Activated CD4-positive, alpha-beta T cell treated with anti-CD3 and anti-CD28 coated beads for 4 hours (primary cell): ENCODE results near the gene ATP8A2.

Source experiments
- DNase-seq, 2 donors: peaks; one replicate each; pipeline ENCODE4 v3.0.0-alpha.2; 2020

The ATP8A2 gene

GRCh38 chr13:25901460-25902376 is 529.9 kb downstream of the ATP8A2 start:
- peak; percentile 41 to 43 for DNase-seq

GRCh38 chr13:25902455-25902854 is 530.7 kb downstream of the ATP8A2 start:
- no peak for DNase-seq

GRCh38 chr13:25902891-25903341 is 531.1 kb downstream of the ATP8A2 start:
- no peak for DNase-seq

GRCh38 chr13:25904830-25905229 is 533.1 kb downstream of the ATP8A2 start:
- DNase-seq = no peak

- DNase-seq = no peak
These were observed 533.8 kb downstream of the ATP8A2 start for GRCh38 chr13:25905611-25906010.

- DNase-seq = no peak
These were observed 534.5 kb downstream of the ATP8A2 start for GRCh38 chr13:25906191-25906661.

- DNase-seq = no peak
These were observed 536.6 kb downstream of the ATP8A2 start for GRCh38 chr13:25908366-25908765.

- DNase-seq = no peak
These were observed 538.5 kb downstream of the ATP8A2 start for GRCh38 chr13:25910243-25910642.

GRCh38 chr13:25910991-25911419 is 539.2 kb downstream of the ATP8A2 start:
- no peak for DNase-seq

- DNase-seq = no peak
These were observed 541.2 kb downstream of the ATP8A2 start for GRCh38 chr13:25912961-25913360.

GRCh38 chr13:25915840-25916518 is 544.2 kb downstream of the ATP8A2 start:
- no peak for DNase-seq

GRCh38 chr13:25920277-25920676 is 548.5 kb downstream of the ATP8A2 start:
- no peak for DNase-seq

- no peak for DNase-seq
These were observed 549.2 kb downstream of the ATP8A2 start for GRCh38 chr13:25920931-25921330.

- no peak for DNase-seq
These were observed 550.6 kb downstream of the ATP8A2 start for GRCh38 chr13:25922376-25922775.

GRCh38 chr13:25923217-25924085 is 551.7 kb downstream of the ATP8A2 start:
- DNase-seq = no peak

GRCh38 chr13:25927363-25927762 is 555.6 kb downstream of the ATP8A2 start:
- DNase-seq = no peak

GRCh38 chr13:25927932-25928331 is 556.2 kb downstream of the ATP8A2 start:
- DNase-seq = no peak

- DNase-seq = no peak
These were observed 557.2 kb downstream of the ATP8A2 start for GRCh38 chr13:25928941-25929505.

- DNase-seq = no peak
These were observed 558.0 kb downstream of the ATP8A2 start for GRCh38 chr13:25929816-25930215.

- no peak for DNase-seq
These were observed 558.9 kb downstream of the ATP8A2 start for GRCh38 chr13:25930653-25931052.

- no peak for DNase-seq
These were observed 560.6 kb downstream of the ATP8A2 start for GRCh38 chr13:25932365-25932764.

- DNase-seq = no peak
These were observed 561.7 kb downstream of the ATP8A2 start for GRCh38 chr13:25933520-25933919.
